ENCODE data around the gene CHGA.
A peak's percentile ranks its signal among the peaks of the same experiment; 100 is the strongest.

Gene CHGA, protein sequence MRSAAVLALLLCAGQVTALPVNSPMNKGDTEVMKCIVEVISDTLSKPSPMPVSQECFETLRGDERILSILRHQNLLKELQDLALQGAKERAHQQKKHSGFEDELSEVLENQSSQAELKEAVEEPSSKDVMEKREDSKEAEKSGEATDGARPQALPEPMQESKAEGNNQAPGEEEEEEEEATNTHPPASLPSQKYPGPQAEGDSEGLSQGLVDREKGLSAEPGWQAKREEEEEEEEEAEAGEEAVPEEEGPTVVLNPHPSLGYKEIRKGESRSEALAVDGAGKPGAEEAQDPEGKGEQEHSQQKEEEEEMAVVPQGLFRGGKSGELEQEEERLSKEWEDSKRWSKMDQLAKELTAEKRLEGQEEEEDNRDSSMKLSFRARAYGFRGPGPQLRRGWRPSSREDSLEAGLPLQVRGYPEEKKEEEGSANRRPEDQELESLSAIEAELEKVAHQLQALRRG

GRCh38 chr14:92922883-92923743 is at the start of gene CHGA:
CHGA (plus strand) TSS chr14:92923150; CDS start chr14:92923360, 210 bp downstream.
- DNase-seq (ENCODE audit: low spot score): peak; percentile 18

DNA sequence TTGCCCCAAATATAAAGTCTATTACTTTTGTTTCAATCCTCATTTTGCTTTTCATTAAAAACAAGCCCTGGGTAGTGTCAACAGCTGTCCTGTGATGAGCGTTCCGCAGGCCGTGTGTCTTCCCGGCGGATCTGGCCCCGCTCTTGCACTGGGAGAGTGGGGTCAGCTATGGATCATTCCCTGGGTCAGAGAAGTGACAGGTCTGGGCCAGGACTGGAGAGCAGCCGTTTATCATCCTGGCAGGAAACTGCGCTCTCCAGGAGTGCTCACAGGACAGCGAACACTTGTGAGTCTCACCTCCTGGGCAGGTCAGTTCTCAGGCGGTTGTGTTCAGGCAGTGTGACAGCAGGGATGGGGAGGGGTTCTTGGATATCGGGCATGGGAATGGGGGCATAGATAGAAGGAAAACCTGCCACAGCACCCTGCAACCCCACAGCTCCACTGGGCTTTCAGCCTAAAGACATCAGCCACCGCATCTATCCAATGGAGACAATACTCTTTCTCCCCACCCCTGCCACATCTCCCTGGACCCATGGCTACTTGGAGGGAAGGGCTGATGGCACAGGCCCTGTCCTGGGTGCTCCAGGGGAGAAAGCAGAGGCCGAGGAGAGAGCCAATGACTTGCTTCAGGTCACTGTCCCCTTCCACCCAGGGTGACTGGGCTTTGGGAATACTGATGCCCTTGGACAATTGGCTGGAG is 47.8 kb upstream of the CHGA start:
- DNase-seq (ENCODE audit: low spot score): no peak

GRCh38 chr14:92877757-92878431 is 45.1 kb upstream of the CHGA start:
- no peak for DNase-seq (ENCODE audit: low spot score)

- DNase-seq (ENCODE audit: low spot score): no peak
Measured at GRCh38 chr14:92880351-92880750, 42.6 kb upstream of the CHGA start.

DNA sequence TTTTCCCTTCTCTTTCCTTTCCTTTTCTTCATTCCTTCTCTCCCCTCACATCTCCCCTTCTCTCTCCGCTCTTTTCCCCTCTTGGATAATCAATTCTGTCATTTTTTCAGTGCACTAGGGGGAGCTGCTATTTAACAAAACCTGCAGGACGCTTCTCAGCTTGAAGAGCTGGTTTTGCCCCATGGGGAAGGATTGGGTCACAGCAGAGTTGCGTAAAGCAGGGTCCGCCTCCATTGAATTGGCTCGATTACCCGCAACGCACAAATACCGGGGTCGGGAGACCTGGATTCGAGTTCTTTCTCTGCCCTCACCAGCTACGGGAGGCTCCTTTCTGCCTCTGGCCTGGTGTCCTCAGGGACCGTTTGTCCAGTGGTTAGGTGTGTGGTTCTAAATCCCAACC is 42.1 kb upstream of the CHGA start:
- DNase-seq (ENCODE audit: low spot score): peak; percentile 5

DNA sequence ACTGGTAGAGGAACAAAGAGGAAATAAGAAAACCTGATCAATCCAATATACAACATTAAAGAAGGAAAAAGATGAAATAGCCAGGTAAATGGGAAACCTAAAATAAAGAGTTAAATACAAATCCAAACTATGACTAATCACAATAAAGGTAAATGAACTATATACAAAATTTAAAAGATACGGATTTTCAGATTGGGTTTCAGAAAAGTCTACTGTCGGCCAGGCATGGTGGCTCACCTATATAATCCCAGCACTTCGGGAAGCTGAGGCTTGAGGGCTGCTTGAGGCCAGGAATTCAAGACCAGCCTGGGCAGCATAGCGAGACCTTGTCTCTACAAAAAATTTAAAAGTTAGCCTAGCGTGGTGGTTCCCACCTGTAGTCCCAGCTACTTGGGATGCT is 39.9 kb upstream of the CHGA start:
- DNase-seq (ENCODE audit: low spot score): no peak

DNA sequence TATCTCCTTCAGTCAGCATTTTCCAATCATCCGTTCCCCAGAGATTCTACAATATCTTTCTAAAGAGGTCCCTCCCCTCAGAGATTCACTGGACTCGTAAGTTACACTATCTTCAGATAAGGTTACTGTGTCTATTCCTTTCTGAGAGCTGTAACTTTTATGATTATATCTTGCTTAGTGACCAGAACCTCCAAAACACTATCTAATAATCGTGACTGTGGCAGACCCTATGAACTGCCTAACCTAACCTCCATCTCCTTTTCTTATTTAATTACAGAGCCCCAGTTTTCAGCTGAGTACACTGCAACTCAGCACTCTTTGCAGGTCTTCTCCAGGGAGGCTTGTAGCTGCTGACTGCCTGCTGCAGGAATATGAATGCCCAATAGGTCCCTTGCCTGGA is 38.5 kb upstream of the CHGA start:
- no peak for DNase-seq (ENCODE audit: low spot score)

DNA sequence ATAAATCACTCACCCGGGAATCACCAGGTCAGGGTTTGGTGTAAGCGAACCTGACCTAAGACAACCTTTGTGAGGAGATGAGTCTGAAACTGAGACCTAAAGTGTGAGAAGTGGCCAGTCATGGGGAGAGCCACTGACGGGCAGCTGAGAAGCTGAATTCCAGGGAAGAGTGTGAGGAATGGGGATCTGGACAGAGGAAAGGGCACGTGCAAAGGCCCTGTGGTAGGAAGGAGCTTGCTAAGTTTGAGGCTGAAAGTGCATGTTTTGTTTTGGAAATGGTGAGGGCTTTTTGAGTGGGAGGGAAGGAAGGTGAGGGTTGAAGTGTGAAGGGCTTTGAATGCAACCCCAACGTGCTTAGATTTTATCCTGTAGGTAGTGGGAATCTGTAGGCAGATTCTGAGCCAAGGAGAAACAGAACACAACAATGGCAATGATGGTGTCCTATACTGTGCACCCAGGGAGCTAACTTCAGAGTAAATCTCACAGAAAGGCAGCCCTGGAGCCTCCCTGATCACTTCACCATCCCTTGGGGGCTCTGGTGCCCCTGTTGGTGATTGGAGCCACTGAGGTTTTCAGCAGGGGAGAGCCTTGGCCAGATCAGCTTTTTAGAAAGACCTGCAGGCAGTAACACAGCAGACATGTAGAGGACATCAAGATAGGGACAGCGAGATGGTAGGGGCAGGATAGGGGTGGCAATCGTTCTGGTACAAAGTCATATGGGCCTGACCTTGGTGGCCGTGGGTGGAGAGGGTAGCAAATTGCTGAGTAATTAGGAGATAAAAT is 37.5 kb upstream of the CHGA start:
- no peak for DNase-seq (ENCODE audit: low spot score)

DNA sequence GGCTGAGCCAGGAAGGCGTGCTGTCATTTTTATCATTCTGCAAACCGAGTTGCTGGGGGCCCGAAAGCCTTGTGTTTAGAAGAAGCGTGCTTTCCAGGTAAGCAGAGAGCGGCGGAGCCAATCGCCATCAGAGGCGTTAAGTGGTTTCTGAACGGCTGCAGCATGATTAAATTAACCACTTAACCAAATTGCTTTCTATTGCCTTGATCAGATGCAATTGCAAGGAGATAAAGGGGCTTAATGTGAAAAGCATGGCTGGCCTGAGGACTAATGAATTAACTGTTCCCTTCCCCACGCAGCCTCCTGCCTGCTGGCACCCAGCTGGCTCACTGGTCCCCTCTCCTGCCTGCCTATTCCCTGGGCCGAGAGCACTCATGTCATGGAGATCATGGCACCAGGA is 36.6 kb upstream of the CHGA start:
- no peak for DNase-seq (ENCODE audit: low spot score)

DNA sequence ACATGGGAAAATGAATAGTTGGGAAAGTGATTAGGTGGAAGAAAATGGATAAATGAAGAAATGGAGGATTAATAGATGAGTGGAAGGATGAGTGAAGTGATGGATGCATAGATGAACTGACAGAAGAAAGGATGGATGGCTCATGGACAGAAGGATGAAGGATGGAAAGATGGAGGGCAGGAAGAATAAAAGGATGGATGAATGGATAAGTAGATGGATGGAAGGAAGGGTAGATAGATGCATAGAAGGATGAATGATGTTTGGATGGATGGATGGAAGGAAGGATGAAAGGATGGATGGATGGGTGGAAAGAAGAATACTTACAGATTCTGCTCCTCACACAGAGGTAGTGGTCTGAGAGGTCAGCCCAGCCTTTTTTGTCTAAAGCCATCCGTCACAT is 35.8 kb upstream of the CHGA start:
- no peak for DNase-seq (ENCODE audit: low spot score)

DNA sequence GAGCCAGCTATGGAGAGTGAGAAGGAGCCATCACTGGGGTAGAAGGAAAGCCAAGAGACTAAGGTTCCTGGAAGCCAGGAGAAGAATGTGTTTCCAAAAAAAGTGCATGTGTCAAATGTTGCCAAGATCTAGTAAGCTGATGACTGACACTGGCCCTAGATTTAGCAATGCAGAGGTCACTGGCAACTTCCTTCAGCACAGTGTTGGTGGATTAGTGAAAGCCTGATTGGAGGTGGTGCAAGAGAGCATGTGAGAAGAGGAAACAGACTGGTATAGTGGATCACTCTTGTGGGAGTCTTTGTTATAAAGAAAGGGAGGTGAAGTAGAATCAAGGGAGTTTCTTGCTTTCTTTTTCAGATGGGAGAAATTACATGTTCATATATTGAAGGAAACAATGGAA is 34.1 kb upstream of the CHGA start:
- DNase-seq (ENCODE audit: low spot score): no peak

GRCh38 chr14:92890830-92891588 is 31.9 kb upstream of the CHGA start:
- no peak for DNase-seq (ENCODE audit: low spot score)

GRCh38 chr14:92892589-92892988 is 30.4 kb upstream of the CHGA start:
- no peak for DNase-seq (ENCODE audit: low spot score)

DNA sequence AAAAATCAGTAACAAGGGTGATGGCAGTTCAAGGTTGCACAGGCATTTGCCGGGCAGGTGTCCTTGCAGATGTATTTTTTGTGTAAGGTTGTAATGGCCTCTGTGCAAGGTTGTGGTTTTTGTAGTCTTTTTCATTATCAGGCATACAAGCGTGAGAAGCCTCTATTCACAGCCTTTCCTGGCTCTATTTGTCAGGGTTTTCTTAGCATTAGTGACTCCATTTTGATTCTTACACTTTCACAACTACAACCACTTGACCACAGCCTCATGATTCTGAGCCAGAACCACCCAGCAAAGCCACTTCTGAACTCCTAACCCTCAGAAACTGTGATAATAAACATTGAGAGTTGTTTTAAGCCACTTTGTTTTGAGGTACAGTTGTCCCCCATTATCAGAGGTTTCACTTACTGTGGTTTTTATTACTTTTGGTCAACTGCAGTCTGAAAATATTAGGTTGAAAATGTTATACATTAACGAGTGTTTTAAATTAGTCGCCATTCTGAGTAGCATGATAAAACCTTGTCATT is 27.5 kb upstream of the CHGA start:
- DNase-seq (ENCODE audit: low spot score): no peak

GRCh38 chr14:92897922-92898565 is 24.9 kb upstream of the CHGA start:
- no peak for DNase-seq (ENCODE audit: low spot score)

DNA sequence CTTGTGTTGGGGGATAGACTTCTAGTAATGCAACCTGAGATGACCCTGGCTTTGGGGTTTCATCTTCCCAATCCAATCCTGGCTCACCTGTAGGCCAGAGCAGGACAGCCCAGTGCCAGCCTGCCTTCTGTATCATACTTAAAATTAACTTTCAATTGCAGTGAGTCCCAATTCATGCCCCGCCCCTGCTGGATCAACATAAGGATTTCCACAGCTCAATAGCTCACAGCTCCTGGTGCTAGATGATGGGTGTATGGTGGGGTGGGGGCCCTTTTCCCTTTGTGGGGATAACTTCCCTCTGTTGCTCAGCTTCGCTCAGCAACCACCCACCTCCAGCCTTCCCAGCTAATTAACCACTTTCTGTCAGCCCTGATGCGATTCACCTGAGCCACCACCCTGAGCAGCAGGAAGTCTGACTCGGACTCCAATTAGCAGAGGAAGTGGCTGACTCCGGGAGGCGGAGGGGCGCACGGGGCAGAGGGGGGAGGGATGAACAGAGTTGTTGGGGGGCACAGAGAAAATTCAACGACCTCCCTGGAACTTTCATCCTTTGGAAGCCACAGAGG is 24.3 kb upstream of the CHGA start:
- DNase-seq (ENCODE audit: low spot score): no peak

DNA sequence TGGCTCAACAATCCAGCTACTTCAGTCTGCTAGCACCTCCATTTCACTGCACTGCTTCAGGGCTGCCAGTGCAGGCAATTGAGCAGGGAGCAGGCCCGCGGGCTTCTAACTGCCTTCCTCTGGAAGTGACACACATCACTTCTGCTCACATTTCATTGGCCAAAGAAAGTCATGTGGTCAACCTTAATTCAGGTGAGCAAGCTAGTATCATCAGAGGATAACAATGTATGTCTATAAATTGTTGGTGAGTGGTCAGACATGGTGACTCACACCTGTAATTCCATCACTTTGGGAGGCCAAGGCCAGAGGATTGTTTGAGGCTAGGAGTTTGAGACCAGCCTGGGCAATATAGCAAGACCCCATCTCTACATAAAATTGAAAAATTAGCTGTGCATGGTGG is 22.3 kb upstream of the CHGA start:
- DNase-seq (ENCODE audit: low spot score): no peak

DNA sequence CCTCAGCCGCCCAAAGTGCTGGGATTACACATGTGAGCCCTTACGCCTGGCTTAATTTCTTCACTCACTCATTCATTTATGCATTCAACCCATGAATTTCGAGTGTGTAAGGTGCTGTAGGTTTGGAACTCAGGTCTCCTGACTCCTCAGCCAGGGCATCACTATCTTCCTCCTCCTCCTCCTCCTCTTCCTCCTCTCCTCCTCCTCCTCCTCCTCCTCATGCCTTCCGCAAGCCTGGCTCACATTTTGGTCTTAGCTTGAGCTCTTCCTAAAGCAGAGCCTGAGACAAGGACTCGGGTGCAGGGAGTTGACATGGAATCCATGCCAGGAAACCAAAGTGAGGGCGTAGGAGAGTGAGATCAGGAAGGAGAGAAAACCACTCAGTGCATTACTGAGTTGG is 20.8 kb upstream of the CHGA start:
- DNase-seq (ENCODE audit: low spot score): no peak

DNA sequence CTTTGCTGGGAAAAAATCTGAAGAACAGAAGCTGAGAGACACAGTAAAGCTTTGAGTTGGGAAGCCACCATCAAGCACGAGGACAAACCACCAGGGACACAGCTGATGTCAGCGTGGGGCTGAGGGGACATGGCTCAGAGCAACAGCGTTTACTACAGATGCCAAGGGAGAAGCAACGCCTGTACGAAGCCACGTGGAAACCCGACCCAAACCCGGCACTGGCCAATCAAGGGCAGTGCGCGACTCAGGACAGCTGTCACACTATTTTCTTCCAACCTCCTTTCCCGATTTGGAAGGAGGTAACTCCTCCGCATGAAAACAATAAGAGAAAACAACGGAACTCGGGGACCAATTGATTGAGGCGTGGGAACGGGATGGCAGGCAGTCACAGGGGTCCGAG is 20.2 kb upstream of the CHGA start:
- DNase-seq (ENCODE audit: low spot score): no peak
